Measurements from ENCODE around the gene FIS1.

The FIS1 gene

GRCh38 chr7:101220295-101220694 lies 24.6 kb downstream of the FIS1 start:
- no peak overlapping the region for H3K4me3 ChIP-seq (ENCODE audit: low read depth, low read length)
- no peak for DNase-seq (ENCODE audit: low read depth)
- in situ Hi-C loops (cut with HindIII; ENCODE audit: low sequenced_read_pairs), result no loop called here
- TF ChIP-seq, protein P1, sequence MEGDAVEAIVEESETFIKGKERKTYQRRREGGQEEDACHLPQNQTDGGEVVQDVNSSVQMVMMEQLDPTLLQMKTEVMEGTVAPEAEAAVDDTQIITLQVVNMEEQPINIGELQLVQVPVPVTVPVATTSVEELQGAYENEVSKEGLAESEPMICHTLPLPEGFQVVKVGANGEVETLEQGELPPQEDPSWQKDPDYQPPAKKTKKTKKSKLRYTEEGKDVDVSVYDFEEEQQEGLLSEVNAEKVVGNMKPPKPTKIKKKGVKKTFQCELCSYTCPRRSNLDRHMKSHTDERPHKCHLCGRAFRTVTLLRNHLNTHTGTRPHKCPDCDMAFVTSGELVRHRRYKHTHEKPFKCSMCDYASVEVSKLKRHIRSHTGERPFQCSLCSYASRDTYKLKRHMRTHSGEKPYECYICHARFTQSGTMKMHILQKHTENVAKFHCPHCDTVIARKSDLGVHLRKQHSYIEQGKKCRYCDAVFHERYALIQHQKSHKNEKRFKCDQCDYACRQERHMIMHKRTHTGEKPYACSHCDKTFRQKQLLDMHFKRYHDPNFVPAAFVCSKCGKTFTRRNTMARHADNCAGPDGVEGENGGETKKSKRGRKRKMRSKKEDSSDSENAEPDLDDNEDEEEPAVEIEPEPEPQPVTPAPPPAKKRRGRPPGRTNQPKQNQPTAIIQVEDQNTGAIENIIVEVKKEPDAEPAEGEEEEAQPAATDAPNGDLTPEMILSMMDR (IDR thresholded peaks at IDR 0.05; ENCODE audit: low read depth, low read length, missing control alignments), result no peak

- no peak for DNase-seq (ENCODE audit: low read depth)
- H3K4me3 ChIP-seq (ENCODE audit: low read depth, low read length), result peak overlapping the region; percentile 95
- in situ Hi-C loops (cut with HindIII; ENCODE audit: low sequenced_read_pairs), result no loop called here
- TF ChIP-seq, protein P1 (IDR thresholded peaks at IDR 0.05; ENCODE audit: low read depth, low read length, missing control alignments), result no peak
Measured at GRCh38 chr7:101218236-101219125, 26.4 kb downstream of the FIS1 start.

GRCh38 chr7:101217388-101218235 lies 27.3 kb downstream of the FIS1 start, which contains the start of the genes PLOD3 and ZNHIT1:
PLOD3 (minus strand) TSS chr7:101217581; CDS start chr7:101217274, 307 bp downstream.
ZNHIT1 (plus strand) TSS chr7:101218165; CDS start chr7:101218196, 31 bp downstream.
- peak; percentile 97 for DNase-seq (ENCODE audit: low read depth)
- TF ChIP-seq, protein P1 (IDR thresholded peaks at IDR 0.05; ENCODE audit: low read depth, low read length, missing control alignments), result no peak

GRCh38 chr7:101216860-101217387 lies 28.0 kb downstream of the FIS1 start:
- peak overlapping the region; percentile 95 for H3K4me3 ChIP-seq (ENCODE audit: low read depth, low read length)
- in situ Hi-C loops (cut with HindIII; ENCODE audit: low sequenced_read_pairs), result no loop called here

More at GRCh38 chr7:101217388-101218235, 27.3 kb downstream of the FIS1 start, which contains the start of the genes PLOD3 and ZNHIT1:
- in situ Hi-C loops (cut with HindIII; ENCODE audit: low sequenced_read_pairs), result no loop called here
- H3K4me3 ChIP-seq (ENCODE audit: low read depth, low read length), result peak within 1 kb of the TSS; percentile 95

DNA sequence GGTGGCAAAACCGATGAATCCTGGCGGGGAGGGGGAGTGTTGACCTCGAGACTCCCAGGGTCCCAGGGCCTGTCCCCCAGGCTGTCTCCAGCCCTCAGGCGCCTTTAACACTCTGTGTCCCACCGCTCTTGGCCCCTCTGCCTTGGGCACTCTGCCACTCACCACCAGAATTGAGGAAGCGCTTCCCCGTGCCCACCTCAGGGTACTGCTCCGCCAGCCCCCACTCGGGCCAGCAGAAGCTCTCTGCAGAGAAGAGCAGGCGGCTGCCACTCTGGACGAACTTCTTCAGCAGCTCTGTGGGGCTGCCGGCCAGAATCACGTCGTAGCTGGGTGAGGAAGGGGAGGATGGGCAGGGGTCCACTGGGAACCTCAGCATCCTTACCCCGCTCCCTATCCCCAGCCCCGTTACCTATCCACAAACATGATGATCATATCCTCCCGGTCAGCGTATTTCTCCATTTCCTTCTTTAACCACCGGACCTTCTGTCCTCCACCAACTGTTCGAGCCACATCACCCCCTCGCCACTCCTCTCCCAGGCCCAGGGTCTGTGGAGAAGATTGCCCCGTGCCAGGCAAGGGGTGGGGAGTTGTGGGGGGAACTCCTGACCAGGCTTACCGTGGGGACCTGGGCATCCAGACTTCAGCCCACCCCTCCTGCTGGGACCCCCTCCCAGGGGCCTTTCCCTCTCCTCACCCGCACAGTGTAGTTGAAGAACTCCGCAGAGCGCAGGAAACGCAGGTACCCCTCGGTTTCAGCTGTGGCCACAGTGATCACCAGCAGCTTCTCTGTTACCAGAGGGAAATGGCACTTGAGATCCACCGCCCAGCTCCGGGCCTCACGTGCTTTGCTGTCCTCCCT lies 28.7 kb downstream of the FIS1 start:
- in situ Hi-C loops (cut with HindIII; ENCODE audit: low sequenced_read_pairs), result no loop called here
- TF ChIP-seq, protein P1 (IDR thresholded peaks at IDR 0.05; ENCODE audit: low read depth, low read length, missing control alignments), result no peak

More at GRCh38 chr7:101216860-101217387, 28.0 kb downstream of the FIS1 start:
- TF ChIP-seq, protein P1 (IDR thresholded peaks at IDR 0.05; ENCODE audit: low read depth, low read length, missing control alignments), result peak; percentile 8
- no peak for DNase-seq (ENCODE audit: low read depth)

More for the DNA sequence above, 28.7 kb downstream of the FIS1 start:
- DNase-seq (ENCODE audit: low read depth), result no peak
- peak overlapping the region; percentile 95 for H3K4me3 ChIP-seq (ENCODE audit: low read depth, low read length)

Measured in astrocyte of the cerebellum (primary cell).